GM19351 (cell line): ENCODE results near the gene MMP24OS.
A peak's percentile ranks its signal among the peaks of the same experiment; 100 is the strongest.
"Not testable (repeated sequence)": the region's sequence is repeated elsewhere in the genome, so short reads cannot be mapped to it uniquely, and the experiment has no call there.

Experiments
- ATAC-seq: cut with Tn5 transposase; IDR thresholded peaks from one replicate; pipeline ENCODE4 v1.9.1; 2021; ENCODE audit warnings: mild to moderate bottlenecking, moderate library complexity; ENCODE audit not compliant: unreplicated experiment

MMP24OS gene

GRCh38 chr20:35277531-35278395, at the start of gene MMP24OS:
MMP24OS (minus strand) TSS chr20:35278122; CDS start chr20:35277929, 193 bp downstream.
- ATAC-seq, result peak; percentile 85

GRCh38 chr20:35327074-35327976, 49.4 kb upstream of the MMP24OS start:
- ATAC-seq, result no peak

GRCh38 chr20:35326740-35327073, 48.8 kb upstream of the MMP24OS start:
- ATAC-seq, result no peak

DNA sequence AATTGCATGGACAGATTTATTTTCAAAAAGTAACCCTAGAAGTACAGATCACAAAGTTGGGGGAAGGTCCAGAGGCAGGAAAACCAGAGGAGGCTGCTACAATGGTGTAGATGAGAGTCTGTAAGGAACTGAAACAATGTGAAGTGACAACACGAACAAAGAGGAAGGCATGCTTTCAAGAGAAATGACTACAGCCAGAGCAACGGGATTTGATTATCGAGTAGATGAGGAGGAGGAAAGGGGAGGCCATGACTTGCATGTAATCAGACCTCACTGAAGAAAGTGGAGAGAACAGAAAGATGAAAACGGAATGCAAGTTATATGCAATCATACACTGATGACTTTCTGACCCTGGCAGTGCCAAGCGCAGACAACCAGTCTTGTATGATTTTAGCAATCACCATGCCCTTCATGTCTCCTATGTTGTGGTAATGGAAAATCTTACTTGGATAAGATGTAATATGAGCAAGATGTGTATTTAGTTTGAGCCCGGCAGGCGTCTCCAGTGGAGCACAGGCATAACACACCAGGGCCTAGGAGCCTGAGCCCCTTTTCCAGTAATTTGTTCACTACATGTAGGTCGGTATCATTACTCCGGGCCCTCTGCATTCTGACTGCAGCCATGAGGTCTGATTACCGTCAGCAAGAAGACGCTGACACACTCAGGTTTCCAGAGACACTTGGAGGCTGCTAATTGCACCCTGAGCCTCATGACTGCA, 48.3 kb upstream of the MMP24OS start:
- ATAC-seq, result no peak

- ATAC-seq, result no peak
Measured at GRCh38 chr20:35325401-35325800, 47.5 kb upstream of the MMP24OS start.

- no peak for ATAC-seq
Measured at GRCh38 chr20:35320396-35321126, 42.6 kb upstream of the MMP24OS start.

GRCh38 chr20:35319871-35320197, 41.9 kb upstream of the MMP24OS start:
- ATAC-seq, result no peak

- no peak for ATAC-seq
Measured at GRCh38 chr20:35319192-35319870, 41.4 kb upstream of the MMP24OS start.

DNA sequence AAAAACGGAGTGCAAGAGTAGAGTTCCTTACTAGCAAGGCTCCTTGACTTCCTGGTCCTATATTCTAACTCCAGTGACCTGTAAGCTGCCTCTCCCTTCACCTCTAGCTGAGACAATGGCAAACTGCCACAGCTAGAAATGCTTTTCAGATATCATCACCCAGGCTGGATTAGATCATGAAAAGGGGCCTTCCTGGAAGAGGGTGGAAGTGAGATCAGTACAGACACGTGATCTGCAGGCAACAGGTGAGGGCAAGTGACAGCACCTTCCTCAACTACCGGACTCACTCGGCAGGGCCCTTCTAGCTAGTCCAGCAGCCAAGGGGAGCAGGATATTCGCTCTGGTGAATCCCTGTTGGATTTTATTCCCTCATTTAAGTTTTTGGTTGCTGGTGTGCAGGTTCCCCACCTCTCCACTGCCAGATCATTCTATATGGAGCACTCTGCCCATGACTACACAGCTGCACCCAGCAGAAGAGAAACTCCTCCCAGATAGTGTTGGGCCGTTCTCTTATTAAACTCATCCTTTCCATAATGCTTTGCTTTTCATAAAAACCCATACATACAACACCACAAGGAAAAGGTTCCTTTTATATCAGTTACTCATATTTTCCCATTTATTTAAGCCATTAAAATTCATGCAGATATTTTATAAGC, 40.7 kb upstream of the MMP24OS start:
- no peak for ATAC-seq

DNA sequence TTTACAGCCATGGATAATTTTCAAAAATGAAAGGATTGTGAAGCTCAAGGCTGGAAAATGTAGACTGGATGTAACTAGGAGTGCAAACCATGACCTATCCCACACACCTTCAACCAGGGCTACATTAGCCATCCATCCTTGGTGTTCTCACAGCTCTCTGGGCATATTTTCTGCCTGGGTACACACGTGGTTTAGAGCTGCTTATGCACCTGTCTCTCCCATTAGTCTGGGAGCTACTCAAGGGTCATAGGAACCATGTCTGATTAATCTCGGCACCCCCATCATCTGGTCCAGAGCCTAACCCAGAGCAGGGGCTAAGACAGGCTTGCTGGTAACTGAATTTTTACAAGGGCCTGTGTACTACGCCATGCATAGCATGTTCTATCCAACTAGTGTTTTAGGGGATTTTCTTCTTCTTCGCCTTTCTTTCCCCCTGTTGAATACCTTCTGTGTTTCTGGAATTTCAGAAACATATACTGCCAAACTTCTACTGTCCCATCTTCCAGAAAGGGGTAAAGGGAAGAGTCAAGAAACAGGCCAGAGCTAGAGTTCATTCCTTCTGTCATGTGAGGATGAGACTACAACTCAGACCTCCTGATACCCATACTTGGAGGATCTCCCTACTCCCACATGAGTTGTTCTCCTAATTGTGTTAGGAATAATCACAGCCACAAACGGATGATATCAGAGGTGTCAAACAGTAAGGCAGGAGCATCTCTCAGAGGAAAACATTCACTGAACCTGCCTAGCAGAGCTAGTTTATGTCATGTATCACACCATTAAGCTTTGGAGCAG, 39.7 kb upstream of the MMP24OS start:
- ATAC-seq, result no peak

- no peak for ATAC-seq
Measured at GRCh38 chr20:35316086-35316485, 38.2 kb upstream of the MMP24OS start.

DNA sequence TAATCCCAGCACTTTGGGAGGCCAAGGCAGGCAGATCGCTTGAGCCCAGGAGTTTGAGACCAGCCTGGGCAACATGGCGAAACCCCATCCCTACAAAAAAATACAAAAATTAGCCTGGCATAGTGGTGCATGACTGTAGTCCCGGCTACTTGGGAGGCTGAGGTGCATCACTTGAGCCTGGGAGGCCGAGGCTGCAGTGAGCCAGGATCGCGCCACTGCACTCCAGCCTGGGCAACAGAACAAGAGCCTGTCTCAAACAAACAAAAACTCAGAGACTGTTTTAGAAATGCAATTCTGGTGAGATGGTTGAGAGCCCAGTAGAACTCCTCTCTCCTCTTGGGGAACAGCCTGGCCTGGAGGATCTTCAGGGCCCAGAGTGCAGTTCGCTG, 37.7 kb upstream of the MMP24OS start:
- not testable (repeated sequence) for ATAC-seq

DNA sequence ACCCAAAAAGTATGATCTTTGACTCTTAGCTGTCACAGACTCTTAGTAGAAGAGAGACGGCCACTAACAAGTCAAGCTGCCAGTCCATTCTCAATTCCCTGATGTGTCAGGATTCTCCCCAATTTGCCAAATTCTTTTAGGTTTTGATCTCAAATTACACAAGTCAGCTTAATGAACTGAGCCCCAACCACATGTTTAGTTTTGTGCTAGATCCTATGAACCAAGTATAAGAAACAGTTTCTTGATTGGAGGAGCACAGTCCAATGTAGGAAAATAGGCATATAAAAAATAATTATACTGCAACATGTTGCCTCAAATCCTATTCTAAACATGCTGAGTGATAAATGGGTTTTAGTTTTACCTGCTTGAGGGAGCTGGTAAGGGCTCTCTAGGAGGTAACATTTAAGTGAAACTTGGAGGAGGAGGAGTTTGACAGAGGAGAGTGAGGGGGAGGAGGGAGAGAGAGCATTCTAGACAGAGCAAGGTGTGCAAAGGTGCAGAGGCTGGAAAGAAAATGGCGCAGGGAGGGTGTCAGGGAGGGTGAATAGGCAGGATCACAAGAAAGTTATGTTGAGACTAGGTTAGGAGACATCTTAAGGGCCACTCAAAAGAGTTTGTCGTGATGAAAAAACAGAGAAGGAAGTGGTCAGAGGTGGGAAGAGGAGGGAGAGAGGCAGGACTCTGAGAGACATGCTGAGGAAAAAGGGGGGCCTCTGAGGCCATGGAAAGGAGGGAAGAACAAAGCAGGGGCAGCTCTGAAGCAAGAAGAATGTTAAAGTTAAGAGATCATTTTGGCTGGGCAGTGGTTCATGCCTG, 37.1 kb upstream of the MMP24OS start:
- no peak for ATAC-seq

DNA sequence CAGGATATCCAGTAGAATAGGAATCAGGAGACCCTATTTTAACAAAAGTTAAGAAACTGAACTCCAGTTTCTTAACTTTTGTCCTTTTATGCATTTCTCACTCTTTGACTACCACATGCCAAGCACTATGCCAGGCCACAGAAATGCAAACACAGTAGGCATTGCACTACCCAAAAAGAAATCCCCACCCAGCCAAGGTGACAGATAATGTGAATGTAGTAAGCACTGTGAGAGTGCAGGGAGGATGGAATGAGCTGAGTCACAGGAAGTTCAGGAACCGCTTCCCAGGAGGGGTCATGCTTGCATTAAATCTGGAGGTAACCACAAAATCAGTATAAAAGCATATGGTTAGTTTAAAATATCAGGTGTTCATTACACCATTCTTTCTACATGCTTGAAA, 34.4 kb upstream of the MMP24OS start:
- no peak for ATAC-seq

DNA sequence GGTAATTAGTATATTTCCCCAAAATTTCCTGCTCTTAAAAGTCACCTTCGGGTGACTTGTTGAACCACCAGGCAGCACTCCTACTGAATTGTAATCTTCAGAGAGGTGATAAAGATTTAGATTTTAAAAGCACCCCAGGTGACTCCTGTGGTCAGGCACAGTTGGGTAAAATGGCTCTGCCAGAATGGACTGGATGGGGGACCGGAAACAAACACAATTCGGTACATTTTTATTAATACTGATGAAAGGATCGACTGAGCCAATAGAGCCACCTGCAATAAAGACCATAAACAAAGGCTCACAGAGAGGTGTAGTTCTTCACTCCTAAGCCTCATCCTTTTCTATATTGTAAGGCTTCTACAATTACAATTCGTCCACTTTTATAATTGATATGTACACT, 33.9 kb upstream of the MMP24OS start:
- no peak for ATAC-seq

DNA sequence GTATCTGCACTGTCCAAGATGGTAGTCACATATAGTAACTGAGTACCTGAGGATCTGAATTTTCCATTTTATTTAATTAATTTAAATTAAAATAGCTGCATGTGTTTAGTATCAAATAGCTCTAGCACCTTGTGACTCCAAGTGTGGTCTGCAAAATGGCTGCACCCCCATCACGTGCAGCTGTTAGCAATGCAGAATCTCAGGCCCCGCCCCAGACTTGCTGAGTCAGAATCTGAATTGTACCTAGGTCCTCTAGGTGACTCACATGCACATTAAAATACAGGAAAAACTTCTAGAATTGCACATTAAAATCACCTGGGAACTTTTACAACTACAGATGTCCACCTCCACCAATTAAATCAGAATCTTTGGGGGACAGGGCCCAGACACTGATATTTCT, 33.5 kb upstream of the MMP24OS start:
- ATAC-seq, result no peak

DNA sequence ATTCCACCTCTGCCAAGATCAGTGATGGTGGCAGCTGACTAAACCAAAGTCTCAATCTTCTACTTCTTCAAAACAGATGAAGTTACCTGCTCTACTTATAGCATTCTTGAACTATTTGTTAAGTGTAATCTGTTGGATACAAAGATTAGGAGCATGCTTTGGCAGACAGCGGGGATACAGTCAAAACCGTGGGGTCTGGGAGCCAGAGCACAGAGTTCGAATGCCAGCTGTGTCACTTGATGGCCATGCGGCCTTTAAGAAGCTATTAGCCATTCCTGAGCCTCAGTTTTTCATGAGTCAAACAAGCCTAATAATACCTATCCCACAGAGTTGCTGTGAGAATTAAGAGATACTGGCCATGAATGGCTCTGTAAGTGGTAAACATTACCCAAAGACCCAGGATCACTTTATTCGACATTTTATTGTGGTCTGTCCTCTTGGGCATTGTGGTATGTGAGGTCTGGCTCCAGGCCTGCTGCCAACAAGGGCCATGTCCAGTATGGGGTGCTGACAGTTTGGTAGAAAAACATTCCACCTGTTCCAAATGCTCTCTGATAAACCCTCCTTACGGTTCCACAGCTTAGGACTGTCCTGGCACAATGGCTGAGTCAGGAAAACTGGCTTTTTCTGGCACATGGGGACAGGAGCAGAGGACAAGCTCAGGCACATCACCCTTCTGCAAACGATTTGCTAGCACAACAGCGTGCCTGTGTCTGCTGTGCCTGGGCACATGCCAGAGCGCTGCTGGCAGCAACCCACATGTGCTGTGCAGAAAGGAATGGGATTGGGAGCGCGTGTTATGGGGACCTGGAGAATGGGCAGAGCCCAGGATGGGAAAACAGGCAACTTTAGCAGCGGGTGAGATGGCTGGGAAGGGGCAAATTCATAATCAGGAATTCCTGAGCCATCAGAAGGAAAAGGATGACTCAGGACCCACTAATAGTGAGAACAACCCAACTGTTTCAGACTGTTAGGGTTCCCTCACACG, 30.0 kb upstream of the MMP24OS start:
- no peak for ATAC-seq
